ENCODE data around the gene SNRPB. TPM values are rescaled to one million over a fixed set of nuclear protein-coding genes. Genes with fewer than 3 reads are reported as not detected.
"Not testable (repeated sequence)": the region's sequence is repeated elsewhere in the genome, so short reads cannot be mapped to it uniquely, and the experiment has no call there.

SNRPB gene
- total RNA-seq, 4 donors from 2014 or later = 119 to 176 (median 133) TPM

GRCh38 chr20:2507875-2508630 is 37.5 kb upstream of the SNRPB start:
- 20% methylated on average over 17 to 20 of the region's 22 CpGs for WGBS, 2 donors
- peak in 1 of 2 donors; percentile 20 for DNase-seq
- intact Hi-C loops (cut with DNase I) = loop anchor here (5.0 kb wide), 1 partner anchor 36 kb away; the partner anchor contains the start of gene SNRPB

GRCh38 chr20:2507464-2507863 is 36.9 kb upstream of the SNRPB start:
- 85 to 87% methylated on average over 5 of the region's 5 CpGs for WGBS, 2 donors
- H3K27ac ChIP-seq = no peak overlapping the region

More at GRCh38 chr20:2507875-2508630, 37.5 kb upstream of the SNRPB start:
- no peak for TF ChIP-seq CTCF (IDR thresholded peaks at IDR 0.05)
- TF ChIP-seq POLR2A (IDR thresholded peaks at IDR 0.05) = no peak
- Histone ChIP-seq H3K27me3 (no peaks in the 10 kb centered on the region), H3K9me3 (no peaks in the 10 kb centered on the region), H3K4me3 (replicated peaks in 1 of 3) (peak overlapping the region; percentile 67 to 80 (median 75)), H3K27ac (peak overlapping the region in 1 of 3 donors; percentile 93), H3K4me1 (peaks cover 12 to 13% of the 10 kb centered on the region in 2 donors), H3K36me3 (no peaks in the 10 kb centered on the region)

GRCh38 chr20:2506426-2506825 is 35.8 kb upstream of the SNRPB start:
- WGBS, 2 donors = 93 to 95% methylated on average over 3 of the region's 5 CpGs
- peaks cover 12 to 13% of the 10 kb centered on the region in 2 donors for H3K4me1 ChIP-seq
- not testable (repeated sequence) for DNase-seq; H3K9me3 ChIP-seq; H3K27ac ChIP-seq; H3K36me3 ChIP-seq; H3K4me3 ChIP-seq (replicated peaks in 1 of 3); H3K27me3 ChIP-seq
- intact Hi-C loops (cut with DNase I) = loop anchor here (5.0 kb wide), 1 partner anchor 34 kb away; the partner anchor contains the start of gene SNRPB

More at GRCh38 chr20:2507464-2507863, 36.9 kb upstream of the SNRPB start:
- no peak overlapping the region for H3K4me3 ChIP-seq (replicated peaks in 1 of 3)
- intact Hi-C loops (cut with DNase I) = loop anchor here (5.0 kb wide), 1 partner anchor 35 kb away; the partner anchor contains the start of gene SNRPB
- H3K9me3 ChIP-seq = no peaks in the 10 kb centered on the region
- TF ChIP-seq CTCF (IDR thresholded peaks at IDR 0.05) (no peak), POLR2A (IDR thresholded peaks at IDR 0.05) (no peak)
- DNase-seq = no peak
- peaks cover 12 to 13% of the 10 kb centered on the region in 2 donors for H3K4me1 ChIP-seq
- no peaks in the 10 kb centered on the region for H3K27me3 ChIP-seq
- no peaks in the 10 kb centered on the region for H3K36me3 ChIP-seq

GRCh38 chr20:2504803-2505202 is 34.2 kb upstream of the SNRPB start:
- not testable (repeated sequence) for H3K27me3 ChIP-seq; H3K36me3 ChIP-seq; H3K4me3 ChIP-seq (replicated peaks in 1 of 3); H3K9me3 ChIP-seq; H3K27ac ChIP-seq; DNase-seq
- intact Hi-C loops (cut with DNase I) = loop anchor here (5.0 kb wide), 1 partner anchor 33 kb away; the partner anchor contains the start of gene SNRPB
- peaks cover 12 to 13% of the 10 kb centered on the region in 2 donors for H3K4me1 ChIP-seq
- 86 to 87% methylated on average over 2 of the region's 2 CpGs for WGBS, 2 donors

GRCh38 chr20:2502808-2503384 is 32.3 kb upstream of the SNRPB start:
- intact Hi-C loops (cut with DNase I); H3K27ac ChIP-seq; H3K9me3 ChIP-seq; DNase-seq; H3K27me3 ChIP-seq; H3K4me1 ChIP-seq; H3K4me3 ChIP-seq (replicated peaks in 1 of 3): not testable (repeated sequence)
- H3K36me3 ChIP-seq = peaks cover 7 to 17% of the 10 kb centered on the region in 2 donors
- WGBS, 2 donors = 89 to 90% methylated on average over 2 of the region's 2 CpGs

GRCh38 chr20:2485661-2486060 is 15.1 kb upstream of the SNRPB start:
- no peaks in the 10 kb centered on the region for H3K4me1 ChIP-seq
- no peaks in the 10 kb centered on the region for H3K27me3 ChIP-seq
- intact Hi-C loops (cut with DNase I) = no loop called here
- DNase-seq = no peak
- 69 to 72% methylated on average over 4 of the region's 4 CpGs for WGBS, 2 donors
- no peaks in the 10 kb centered on the region for H3K9me3 ChIP-seq
- peaks cover 10 to 40% of the 10 kb centered on the region in 2 donors for H3K36me3 ChIP-seq
- no peak overlapping the region for H3K4me3 ChIP-seq (replicated peaks in 1 of 3)
- H3K27ac ChIP-seq = no peak overlapping the region
- TF ChIP-seq CTCF (IDR thresholded peaks at IDR 0.05) = no peak
- TF ChIP-seq POLR2A (IDR thresholded peaks at IDR 0.05) = no peak
